NCI-H82 treated with DMSO at 0.1 percent for 48 hours (cell line): ENCODE data around the gene A3GALT2.

Experiments
- DNase-seq: peaks from one replicate; lab custom pipeline; 2025; ENCODE audit not compliant: unreplicated experiment; lab: John Stamatoyannopoulos, UW

Gene A3GALT2

GRCh38 chr1:33273961-33274371 lies 46.9 kb downstream of the A3GALT2 start:
- DNase-seq, result no peak

- DNase-seq, result no peak
These were observed 47.5 kb downstream of the A3GALT2 start for GRCh38 chr1:33273406-33273805.

GRCh38 chr1:33272930-33273329 lies 48.0 kb downstream of the A3GALT2 start:
- DNase-seq, result no peak

DNA sequence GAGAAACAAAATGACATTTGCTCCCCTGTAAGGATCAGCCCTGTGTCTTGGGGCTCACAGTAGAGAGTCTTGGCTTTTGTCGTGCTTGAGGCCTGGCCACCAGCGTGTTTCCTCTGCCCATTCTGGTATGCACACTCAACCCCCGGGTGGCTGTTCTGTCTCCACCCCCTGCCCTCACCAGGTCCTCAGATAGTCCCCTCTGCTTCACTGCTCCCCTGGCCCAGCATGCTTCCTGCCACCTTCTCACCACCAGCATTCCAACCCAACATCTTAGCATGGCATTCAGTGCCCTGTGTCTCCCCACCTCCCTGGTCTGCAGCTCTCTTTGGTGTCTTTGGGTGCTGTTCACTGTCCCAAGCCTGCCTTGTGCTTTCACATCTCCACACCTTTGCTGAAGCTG lies 48.4 kb downstream of the A3GALT2 start:
- DNase-seq, result no peak

DNA sequence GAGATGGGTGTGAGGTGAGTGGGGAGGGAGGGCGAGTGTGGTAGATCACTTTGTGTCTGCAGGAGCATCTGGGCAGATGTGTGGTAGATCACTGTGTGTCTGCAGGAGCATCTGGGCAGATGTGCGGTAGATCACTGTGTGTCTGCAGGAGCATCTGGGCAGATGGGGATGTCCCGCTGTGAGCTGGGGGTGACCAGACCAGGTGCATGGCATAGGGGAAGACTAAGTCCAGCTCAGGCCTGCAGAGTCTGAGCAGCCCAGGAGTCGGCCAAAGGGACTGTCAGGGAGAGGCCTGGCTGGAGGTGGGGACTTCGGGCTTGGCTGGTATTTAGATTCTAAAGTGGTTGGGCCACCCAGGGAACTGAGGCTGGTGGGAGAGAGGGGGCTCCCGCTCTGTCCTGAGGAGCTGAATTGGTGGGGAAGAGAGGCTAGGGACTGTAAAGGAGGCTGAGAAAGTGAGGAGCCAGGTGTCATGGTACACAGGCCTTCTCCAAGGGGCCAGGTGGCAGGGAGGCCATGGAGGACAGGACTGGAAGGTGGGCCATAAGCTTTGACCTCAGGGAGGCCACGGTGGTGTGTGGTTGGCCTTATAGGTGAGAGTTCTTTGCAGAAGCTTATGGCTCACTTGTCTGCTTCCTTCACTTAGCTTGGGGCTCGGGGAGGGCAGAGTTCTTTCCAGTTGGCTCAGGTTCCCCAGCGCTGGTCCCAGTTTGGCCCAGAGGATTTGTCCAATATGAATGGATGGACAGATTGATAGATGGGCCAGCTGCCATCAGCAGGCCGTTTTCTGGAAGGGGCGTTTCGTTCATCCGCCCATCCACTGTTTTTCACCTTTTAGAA lies 49.0 kb downstream of the A3GALT2 start:
- DNase-seq, result no peak

GRCh38 chr1:33270808-33271465 lies 50.0 kb downstream of the A3GALT2 start:
- DNase-seq, result no peak

DNA sequence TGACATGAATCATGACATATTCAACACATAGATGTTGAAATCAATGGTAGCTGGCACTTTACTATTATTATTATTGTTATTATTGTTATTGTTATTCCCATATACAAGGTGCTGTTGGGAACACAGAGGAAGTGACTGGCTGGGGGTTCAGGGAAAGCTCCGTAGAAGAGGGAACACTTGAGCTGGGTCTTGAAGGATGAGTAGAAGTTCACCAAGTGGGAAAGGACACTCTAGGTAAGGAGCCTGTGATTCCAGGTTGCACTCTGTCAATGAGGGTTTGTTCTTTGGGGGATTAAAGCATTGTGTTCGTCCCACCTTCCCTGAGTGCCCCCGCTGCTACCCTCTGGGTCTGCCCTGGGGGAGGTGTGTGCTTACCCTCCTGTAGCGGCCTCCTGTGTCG lies 50.5 kb downstream of the A3GALT2 start:
- no peak for DNase-seq

DNA sequence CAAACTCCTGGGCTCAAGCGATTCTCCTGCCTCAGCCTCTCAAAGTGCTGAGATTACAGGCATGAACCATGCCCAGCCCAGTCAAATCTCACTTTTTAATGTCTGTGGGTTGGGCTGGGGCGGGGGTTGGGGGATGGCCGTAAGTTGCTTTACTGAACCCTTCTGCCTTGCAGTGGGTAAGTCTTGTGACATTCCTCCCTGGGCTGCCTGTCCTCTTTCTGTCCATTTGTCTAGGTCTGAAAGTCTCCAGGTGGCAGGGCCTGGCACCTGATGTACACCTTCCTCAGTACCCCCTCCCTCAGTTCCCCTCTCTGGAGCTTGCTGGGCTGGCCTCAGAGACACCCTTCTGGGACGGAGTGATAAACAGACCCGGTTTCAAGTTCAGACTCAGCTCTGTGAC lies 51.3 kb downstream of the A3GALT2 start:
- DNase-seq, result no peak

DNA sequence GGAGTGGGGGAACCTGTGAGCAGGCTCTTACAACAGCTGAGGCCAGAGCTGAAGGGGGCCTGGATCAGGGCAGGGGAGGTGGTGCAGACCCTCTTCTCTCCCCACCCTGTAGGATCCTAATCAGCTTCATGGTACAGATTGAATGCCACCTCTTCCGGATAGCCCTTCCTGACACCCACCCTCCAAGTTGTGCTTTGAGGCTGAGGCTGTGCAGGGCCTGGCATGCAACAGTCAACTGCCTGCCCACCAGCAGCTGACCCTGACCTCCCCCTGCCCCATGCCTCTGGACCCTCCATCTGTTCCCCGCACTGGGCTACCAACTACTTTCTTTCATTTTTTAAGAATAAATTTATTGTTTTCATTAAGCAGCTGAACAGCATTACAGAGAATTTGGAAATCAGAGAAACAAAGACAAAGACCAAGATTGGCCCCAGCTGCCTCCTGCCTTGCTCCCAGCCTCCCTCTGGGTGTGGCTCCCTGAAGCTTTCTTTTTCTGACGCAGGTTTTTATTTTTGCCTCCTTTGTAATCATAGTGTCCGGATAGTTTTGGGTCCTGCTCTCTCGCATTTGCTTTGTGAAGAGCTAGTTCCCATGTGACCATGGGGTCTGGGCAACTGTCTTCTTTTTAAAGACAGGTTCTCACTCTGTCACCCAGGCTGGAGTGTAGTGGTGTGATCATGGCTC lies 51.8 kb downstream of the A3GALT2 start:
- DNase-seq, result no peak

DNA sequence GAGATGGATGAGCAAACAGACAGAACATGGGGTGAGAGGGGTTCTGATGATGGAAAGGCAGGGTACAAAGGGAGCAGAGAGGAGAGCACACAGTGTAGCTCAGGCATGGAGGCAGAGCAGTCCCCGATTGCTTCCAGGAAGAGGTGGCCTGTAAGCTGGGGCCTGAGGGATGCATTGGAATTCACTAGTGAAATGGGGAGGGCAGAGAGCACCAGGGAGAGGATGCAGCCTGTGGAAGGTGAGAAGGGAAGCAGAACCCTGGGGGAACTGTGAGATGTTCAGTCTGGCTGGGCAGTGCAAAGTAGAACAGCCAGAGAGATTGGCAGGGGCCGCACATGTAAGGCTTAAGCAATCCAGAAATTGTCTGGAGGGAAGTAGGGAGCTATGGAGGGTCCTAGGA lies 52.4 kb downstream of the A3GALT2 start:
- no peak for DNase-seq

- no peak for DNase-seq
These were observed 53.3 kb downstream of the A3GALT2 start for GRCh38 chr1:33267468-33268205.

GRCh38 chr1:33266766-33267165 lies 54.1 kb downstream of the A3GALT2 start:
- no peak for DNase-seq

DNA sequence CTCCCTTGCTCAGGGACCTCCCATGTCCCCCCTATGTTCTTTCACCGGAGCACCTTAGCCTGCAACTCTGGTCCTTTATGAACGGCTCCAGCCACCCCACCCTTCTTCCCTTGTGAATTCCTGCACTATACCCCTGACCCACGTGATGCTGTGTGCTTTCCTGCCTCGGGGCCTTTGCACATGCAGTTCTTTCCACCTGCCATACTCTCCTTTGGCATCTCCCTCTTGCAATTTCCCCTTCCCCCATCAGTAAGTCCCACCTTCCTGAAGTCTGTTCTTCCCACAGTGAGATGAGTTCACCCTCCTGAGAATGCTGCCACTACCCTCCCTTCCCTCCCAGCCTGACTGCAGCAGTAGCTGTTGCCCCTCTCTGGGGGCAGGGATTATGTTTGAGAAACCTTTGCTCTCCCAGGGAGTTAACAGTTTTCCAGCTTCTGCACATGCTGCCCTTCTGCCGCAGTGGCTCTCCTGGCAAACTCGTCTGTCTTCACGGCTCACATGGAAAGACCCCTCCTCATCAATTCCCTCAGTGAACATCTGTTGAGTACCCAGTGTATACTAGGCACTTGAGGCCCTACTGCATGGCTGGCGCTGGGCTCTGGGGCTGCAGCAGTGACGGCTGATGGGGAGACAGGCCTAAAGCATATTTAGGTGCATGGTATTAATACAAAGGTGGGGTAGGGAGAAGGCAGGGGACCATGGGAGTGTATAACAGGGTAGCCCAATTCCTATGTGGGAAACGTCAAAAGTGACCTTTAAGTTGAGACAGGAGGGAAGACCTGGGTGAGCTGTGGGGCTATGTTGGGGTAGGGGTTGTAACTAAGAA lies 54.9 kb downstream of the A3GALT2 start:
- DNase-seq, result no peak

DNA sequence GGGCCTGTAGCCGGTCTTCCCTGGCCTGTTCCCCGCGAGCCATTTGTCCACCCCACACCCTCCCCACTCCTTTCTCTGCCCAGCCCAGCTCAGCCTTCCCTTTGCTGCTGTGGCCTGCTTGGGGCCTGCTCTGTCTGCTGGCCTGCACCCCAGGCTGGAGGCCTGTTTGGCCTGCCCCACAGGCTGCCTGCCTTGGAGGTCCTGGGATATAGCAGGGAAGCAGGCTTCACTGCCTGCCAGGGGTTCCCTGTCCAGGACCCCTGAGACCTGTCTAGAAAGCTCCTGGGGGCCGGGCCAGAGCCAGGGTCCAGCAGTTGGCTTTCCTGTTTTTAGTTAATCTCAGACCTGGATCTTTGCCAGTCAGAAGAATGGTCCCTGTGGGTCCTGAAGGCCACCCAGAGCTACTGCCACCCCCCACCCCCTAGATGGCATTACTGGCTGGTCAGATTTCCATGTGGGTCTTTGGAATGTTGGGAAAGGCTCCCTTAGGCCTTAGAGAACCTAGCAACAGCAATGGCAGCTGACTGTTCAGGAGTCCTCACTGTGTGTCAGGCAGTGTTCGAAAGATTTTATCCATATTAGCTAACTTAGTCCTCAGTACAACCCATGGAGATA lies 56.9 kb downstream of the A3GALT2 start:
- DNase-seq, result no peak

- no peak for DNase-seq
These were observed 59.6 kb downstream of the A3GALT2 start for GRCh38 chr1:33261344-33261743.

- DNase-seq, result no peak
These were observed 60.5 kb downstream of the A3GALT2 start for GRCh38 chr1:33260439-33260838.

DNA sequence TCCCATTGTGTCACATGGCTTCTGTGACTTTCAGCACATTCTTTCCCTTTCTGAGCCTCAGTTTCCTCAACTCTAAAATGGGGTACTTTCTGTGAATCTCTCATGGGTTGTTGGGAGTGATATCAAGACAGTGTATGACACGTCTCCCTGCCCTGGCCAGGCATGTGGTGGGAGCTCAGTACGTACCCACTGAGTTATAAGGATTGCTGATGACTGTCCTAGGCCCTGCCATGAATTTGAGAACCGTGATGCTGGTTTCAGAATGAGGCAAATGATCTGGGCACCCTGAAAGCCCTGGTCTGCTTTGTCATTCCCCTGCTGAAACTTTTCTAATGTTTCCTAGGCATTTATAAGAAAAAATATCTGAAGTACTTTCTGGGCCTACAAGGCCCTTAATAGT lies 61.0 kb downstream of the A3GALT2 start:
- DNase-seq, result no peak

DNA sequence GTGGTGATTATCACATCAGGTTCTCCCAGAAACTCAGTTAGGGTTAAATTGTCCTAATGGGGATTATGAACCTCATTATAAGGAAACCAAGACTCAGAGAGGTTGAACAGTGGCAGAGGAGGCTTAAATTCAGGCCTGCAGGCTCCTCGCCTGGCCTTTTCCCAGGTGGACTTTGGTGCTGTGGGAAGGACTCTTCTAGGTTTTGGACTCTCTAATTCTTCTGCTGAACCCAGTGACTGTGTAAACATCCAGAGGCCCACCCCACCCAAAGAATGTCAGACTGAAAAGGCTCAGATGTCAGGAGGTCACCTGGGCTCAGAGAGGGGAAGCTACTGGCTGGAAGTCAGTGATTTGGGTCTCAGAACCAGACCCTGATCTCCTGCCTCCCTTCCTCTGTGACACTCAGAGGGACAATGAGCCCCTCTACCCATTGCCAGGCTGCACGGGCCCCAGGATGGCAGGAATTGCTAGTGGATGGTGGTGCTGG lies 62.1 kb downstream of the A3GALT2 start:
- no peak for DNase-seq

DNA sequence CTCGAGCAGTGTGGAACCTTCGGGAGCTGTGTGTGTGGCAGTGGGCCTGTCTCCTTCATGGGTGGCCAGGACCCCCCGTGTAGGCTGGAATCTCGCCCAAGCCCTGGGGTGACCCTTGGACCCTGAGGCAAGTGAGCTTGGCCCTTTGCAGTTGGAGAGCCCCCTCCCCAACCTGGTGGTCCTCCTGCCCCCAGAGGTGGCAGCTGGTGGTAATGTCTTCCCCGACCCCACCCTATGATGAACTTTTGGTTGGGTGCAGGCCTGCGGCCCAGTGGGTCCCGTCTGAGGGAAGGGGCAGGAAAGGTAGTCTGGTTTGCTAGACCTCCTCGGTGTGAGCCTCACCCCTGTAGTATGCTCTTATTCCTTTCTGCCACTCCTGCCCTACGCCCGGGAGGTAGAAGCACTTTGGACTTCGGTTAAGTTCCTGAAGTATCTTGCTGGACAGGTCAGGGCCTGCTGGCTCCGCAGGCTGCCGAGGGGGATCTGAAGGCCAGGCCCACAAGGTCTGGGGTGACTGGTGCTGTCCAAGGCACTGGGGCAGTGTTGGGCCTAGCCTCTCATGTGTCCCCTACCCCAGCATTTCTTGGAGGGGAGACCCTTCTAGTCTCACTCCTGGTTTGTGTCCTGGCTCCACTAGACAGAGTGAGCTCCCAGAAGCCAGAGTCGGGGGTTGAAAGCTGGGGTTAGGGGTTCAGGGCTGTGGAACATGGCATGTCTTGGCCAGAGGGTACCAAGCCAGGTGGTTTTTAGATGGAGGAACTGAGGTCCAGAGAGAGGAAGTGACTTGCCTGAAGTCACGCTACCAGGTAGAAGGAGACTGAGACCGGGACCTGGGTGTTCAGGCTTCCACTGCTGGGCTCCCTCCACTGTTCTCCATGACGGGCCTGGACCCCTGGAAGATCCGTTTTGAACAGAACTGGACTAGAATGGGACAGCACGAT lies 62.9 kb downstream of the A3GALT2 start:
- no peak for DNase-seq
